Tibial nerve (tissue), 3 donors: Measurements from ENCODE around the gene SIX5.

ENCODE experiments used
- CTCF ChIP-seq, 5 experiments: fragments of 200-600 bp in 3 of 5; fragments of 450-650 bp in 2 of 5; sonication (generic) in 3 of 5; IDR thresholded peaks; one replicate each; pipeline ENCODE4 v1.5.1; 2016 to 2019; ENCODE audit warnings: antibody characterized with exemption in 5 of 5, mild to moderate bottlenecking in 3 of 5, moderate library complexity in 2 of 5
- POLR2A ChIP-seq, 2 donors: fragments of 450-650 bp; IDR thresholded peaks; one replicate each; pipeline ENCODE4 v1.6.1; 2017; ENCODE audit warnings: antibody characterized with exemption in 2 of 2, mild to moderate bottlenecking in 2 of 2, moderate library complexity in 2 of 2

- TF ChIP-seq POLR2A (IDR thresholded peaks at IDR 0.05) (no peak), CTCF (IDR thresholded peaks at IDR 0.05) (no peak)
These were observed 43.2 kb upstream of the SIX5 start for GRCh38 chr19:45812297-45812696.
